Peyer's patch (tissue), 4 donors: ENCODE results near the gene RIC1. TPM values are rescaled to one million over a fixed set of nuclear protein-coding genes. Genes with fewer than 3 reads are reported as not detected.

Experiments
- DNase-seq, 3 donors: peaks; one replicate each; pipeline ENCODE4 v3.0.0-alpha.2; 2017 to 2019
- H3K27ac ChIP-seq, 4 donors: fragments of 200-600 bp; sonication (generic); one replicate each; pipeline ENCODE4 v1.5.1; 2016 to 2019
- H3K27me3 ChIP-seq, 2 donors: fragments of 200-600 bp; sonication (generic); one replicate each; pipeline ENCODE4 v1.5.1; 2019
- H3K36me3 ChIP-seq, 3 donors: fragments of 200-600 bp; sonication (generic); one replicate each; pipeline ENCODE4 v1.5.1; 2016 to 2019
- H3K4me1 ChIP-seq, 4 donors: fragments of 200-600 bp; sonication (generic); one replicate each; pipeline ENCODE4 v1.5.1; 2016 to 2019
- H3K4me3 ChIP-seq, 4 donors: fragments of 200-600 bp; sonication (generic); 1 replicate in 3 of 4; 2 replicates in 1 of 4; pipeline ENCODE4 v1.5.1; 2016 to 2019; ENCODE audit warnings: mild to moderate bottlenecking in 1 of 4
- H3K9me3 ChIP-seq, 4 donors: fragments of 200-600 bp; sonication (generic); one replicate each; pipeline ENCODE4 v1.5.1; 2016 to 2019; ENCODE audit warnings: mild to moderate bottlenecking in 1 of 4
- CTCF ChIP-seq, 6 experiments: fragments of 450-650 bp in 4 of 6; fragments of 200-600 bp in 2 of 6; sonication (generic) in 1 of 6; IDR thresholded peaks; one replicate each; pipeline ENCODE4 v1.5.1; 2017 to 2019; ENCODE audit warnings: antibody characterized with exemption in 6 of 6, mild to moderate bottlenecking in 3 of 6, moderate library complexity in 1 of 6
- POLR2A ChIP-seq, 2 donors: fragments of 450-650 bp; IDR thresholded peaks; one replicate each; pipeline ENCODE4 v1.5.1; 2017; ENCODE audit warnings: antibody characterized with exemption in 2 of 2, mild to moderate bottlenecking in 2 of 2, moderate library complexity in 2 of 2
- total RNA-seq, 4 donors: library from RNA; depleted of rRNA; stranded (reverse); fragments of >200 nt; gene quantifications; one replicate each; pipeline ENCODE4 v1.1.0, GENCODE V29; 2016

The RIC1 gene
- total RNA-seq, 4 donors from 2014 or later = 31.1 to 49.6 (median 39.2) TPM

- TF ChIP-seq CTCF (IDR thresholded peaks at IDR 0.05) (no peak), POLR2A (IDR thresholded peaks at IDR 0.05) (no peak)
- H3K9me3 ChIP-seq = no peaks in the 10 kb centered on the region
These were observed 127.7 kb downstream of the RIC1 start for GRCh38 chr9:5756633-5757032.

GRCh38 chr9:5760338-5760737 is 131.4 kb downstream of the RIC1 start:
- Histone ChIP-seq H3K9me3 (no peaks in the 10 kb centered on the region), H3K36me3 (peaks cover 0 to 54% (median 0%) of the 10 kb centered on the region in 3 donors)
- TF ChIP-seq CTCF (IDR thresholded peaks at IDR 0.05) = no peak
- TF ChIP-seq POLR2A (IDR thresholded peaks at IDR 0.05) = no peak

More at GRCh38 chr9:5756633-5757032, 127.7 kb downstream of the RIC1 start:
- Histone ChIP-seq H3K36me3 (peaks cover 0 to 51% (median 0%) of the 10 kb centered on the region in 3 donors), H3K4me1 (no peaks in the 10 kb centered on the region), H3K27ac (no peak overlapping the region), H3K4me3 (no peak overlapping the region), H3K27me3 (no peaks in the 10 kb centered on the region)
- DNase-seq = no peak

GRCh38 chr9:5762421-5762820 is 133.5 kb downstream of the RIC1 start:
- Histone ChIP-seq H3K27ac (no peak overlapping the region), H3K27me3 (no peaks in the 10 kb centered on the region), H3K36me3 (peaks cover 0 to 66% (median 0%) of the 10 kb centered on the region in 3 donors), H3K4me1 (no peaks in the 10 kb centered on the region), H3K4me3 (no peak overlapping the region), H3K9me3 (no peaks in the 10 kb centered on the region)
- no peak for TF ChIP-seq POLR2A (IDR thresholded peaks at IDR 0.05)
- no peak for TF ChIP-seq CTCF (IDR thresholded peaks at IDR 0.05)
- no peak for DNase-seq

More at GRCh38 chr9:5760338-5760737, 131.4 kb downstream of the RIC1 start:
- H3K27me3 ChIP-seq = no peaks in the 10 kb centered on the region
- no peak overlapping the region for H3K4me3 ChIP-seq
- DNase-seq = no peak
- H3K27ac ChIP-seq = no peak overlapping the region
- no peaks in the 10 kb centered on the region for H3K4me1 ChIP-seq

GRCh38 chr9:5764130-5764868 is 135.4 kb downstream of the RIC1 start:
- peaks cover 0 to 73% (median 0%) of the 10 kb centered on the region in 3 donors for H3K36me3 ChIP-seq
- TF ChIP-seq POLR2A (IDR thresholded peaks at IDR 0.05) (no peak), CTCF (IDR thresholded peaks at IDR 0.05) (no peak)

GRCh38 chr9:5767968-5768932 is 139.3 kb downstream of the RIC1 start:
- TF ChIP-seq CTCF (IDR thresholded peaks at IDR 0.05) (no peak), POLR2A (IDR thresholded peaks at IDR 0.05) (no peak)
- Histone ChIP-seq H3K36me3 (peaks cover 0 to 90% (median 0%) of the 10 kb centered on the region in 3 donors), H3K27me3 (no peaks in the 10 kb centered on the region), H3K4me3 (no peak overlapping the region), H3K4me1 (no peaks in the 10 kb centered on the region), H3K27ac (no peak overlapping the region), H3K9me3 (no peaks in the 10 kb centered on the region)
- no peak for DNase-seq

More at GRCh38 chr9:5764130-5764868, 135.4 kb downstream of the RIC1 start:
- Histone ChIP-seq H3K4me3 (no peak overlapping the region), H3K27ac (no peak overlapping the region), H3K4me1 (no peaks in the 10 kb centered on the region), H3K27me3 (no peaks in the 10 kb centered on the region), H3K9me3 (no peaks in the 10 kb centered on the region)
- no peak for DNase-seq
